Stimulated activated CD4-positive, alpha-beta T cell treated with anti-CD3 and anti-CD28 coated beads, Interleukin-2, amount 100 ng/mL, for 4 hours (primary cell): ENCODE measurements around the gene MYO1E.
"Not testable (repeated sequence)": the region's sequence is repeated elsewhere in the genome, so short reads cannot be mapped to it uniquely, and the experiment has no call there.

Experiments used
- DNase-seq: peaks from one replicate; pipeline ENCODE4 v3.0.0-alpha.2; 2020; ENCODE audit warnings: low read depth

The MYO1E gene

DNA sequence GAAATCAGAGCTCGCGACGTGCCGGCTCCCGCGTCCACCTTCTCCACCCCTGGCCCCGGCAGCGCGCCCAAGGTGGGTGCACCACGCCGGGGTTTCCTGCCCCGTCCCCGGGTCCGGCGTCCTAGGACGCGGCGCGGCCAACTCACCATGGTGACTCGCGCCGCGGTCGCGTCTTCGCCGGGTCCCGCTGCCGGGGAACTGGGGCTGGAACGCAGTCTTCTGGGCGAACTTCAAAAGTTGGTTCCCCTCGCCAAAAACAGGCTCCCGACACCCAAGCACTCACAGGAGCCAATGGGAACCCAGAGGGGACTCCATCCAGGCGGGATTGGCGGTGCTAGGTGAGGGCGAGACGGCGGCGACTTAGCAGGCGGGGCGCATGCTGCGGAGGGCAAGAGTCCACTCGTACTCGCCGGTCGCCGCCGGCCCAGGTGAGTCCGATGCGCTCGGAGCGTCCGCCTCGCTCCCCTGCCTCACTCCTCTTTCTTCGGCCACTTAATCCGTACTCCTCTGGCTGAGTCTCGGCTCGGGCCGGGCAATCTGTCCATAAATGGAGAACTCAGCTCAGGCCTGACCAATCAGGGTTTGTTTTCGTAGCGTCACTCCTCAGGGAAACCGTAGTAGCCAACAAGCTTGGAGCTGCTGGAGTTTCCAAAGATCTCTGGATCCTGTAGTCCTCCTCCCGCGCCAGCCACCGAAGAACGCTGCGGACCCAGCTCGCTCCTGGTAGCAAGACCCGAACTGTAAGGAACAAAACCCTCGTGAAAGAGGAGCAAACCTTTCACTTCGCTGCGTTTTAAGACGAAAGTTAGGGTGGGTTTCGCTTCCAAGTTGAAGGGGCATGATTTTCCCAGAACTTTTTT, at the start of gene MYO1E:
Gene MYO1E (minus strand): TSS at position 520 of the 860 bp plus-strand sequence. CDS start 371 bp downstream, at position 149.
- DNase-seq, result no peak

DNA sequence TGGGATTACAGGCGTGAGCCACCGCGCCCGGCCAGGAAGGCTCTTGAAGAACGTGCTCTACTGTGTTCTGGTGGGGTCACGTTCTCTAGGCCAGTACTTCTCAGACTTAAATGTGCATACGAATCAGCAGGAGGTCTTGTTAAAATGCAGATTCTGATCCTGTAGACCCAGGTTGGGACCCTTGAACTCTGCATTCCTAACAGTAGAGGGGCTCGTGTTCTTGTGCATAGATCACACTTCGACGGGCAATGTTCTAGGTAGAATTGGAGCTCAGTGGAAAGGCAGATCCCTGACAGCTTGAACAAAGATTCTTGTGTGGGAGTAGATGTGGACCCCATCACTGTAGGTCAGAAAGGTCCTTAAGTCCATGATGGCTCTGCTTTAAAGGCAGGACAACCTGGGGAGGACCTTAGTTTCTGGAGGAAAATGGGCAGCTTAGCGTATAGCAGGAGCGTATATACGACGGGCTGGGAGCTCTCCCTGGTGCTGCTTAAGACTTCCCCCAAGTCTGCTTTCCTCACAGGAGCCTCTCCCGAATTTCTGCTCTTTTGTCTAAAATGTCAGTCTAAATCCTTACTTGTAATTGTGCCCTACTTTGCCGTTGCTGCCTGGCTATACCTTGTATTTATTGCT, 48.4 kb upstream of the MYO1E start:
- no peak for DNase-seq

DNA sequence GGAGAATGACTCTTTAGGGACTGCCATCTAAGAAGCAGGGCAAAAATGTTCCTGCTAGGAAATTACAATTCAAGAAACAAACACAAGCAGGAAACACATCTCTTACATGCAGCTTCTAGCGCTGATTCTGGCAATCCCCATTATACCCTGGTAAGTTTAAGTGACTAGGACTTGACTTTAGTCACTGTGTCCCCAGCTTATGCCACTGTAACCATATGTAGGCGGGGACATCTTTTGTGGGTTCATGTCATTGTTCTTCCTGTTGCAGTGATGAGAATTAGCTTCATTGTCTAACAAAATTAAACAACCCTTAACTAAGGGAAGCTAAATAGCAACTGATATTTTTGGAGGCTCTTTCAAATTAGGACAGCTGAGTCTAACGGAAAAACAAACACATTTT, 47.4 kb upstream of the MYO1E start:
- DNase-seq, result no peak

DNA sequence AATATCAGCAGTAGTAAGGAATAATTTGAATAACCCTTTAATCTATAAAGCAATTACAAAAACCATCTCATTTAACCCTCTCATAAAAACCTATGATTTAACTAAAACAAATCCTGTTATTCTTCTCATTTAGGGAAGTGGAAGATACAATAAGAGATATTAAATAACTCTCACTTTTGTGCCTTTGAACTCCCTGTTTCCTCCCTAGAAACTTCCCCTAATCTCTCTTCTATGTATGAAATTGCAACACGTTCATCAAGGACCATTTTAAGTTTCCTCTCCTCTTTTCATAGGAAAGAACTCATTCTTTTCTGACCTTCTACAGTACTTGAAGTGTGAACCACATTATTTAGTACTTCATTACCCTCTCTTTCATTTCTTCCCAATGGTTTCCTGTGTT, 46.5 kb upstream of the MYO1E start:
- DNase-seq, result no peak

DNA sequence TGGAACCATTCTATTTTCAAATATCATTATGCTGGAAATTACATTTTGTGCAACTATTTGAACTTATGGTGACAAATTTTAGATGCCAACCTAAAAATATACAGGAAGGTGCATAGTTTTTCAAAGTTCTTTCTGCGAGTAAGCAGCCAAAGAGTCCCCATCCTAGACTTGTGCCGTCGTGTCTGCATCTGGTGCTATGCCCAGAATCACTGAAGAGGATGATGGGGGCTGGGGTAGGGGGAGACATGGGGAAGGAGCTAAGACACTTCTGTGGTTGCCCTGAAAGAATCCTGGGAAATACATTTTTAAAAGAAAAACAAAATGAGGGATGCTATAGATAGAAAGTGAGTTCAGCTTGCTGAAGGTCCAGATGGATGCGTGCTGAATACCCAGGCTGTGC, 44.1 kb upstream of the MYO1E start:
- no peak for DNase-seq

DNA sequence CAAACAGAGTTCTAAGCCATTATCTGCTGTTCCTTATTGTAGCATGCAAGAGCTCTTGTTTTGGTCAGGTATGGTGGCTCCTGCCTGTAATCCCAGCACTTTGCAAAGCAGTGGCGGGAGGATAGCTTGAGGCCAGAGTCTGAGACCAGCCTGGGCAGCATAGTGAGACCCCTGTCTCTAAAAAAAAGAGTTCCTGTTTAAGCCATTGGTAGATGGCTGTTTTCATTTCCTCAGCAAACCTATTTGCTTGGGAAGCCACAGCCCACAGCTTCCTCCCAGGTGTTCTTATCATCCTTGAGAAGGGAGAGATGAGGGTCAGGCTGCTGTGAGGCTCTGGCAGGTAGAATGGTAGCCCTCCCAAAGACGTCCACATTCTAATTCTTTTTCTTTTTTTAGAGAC, 40.9 kb upstream of the MYO1E start:
- no peak for DNase-seq

DNA sequence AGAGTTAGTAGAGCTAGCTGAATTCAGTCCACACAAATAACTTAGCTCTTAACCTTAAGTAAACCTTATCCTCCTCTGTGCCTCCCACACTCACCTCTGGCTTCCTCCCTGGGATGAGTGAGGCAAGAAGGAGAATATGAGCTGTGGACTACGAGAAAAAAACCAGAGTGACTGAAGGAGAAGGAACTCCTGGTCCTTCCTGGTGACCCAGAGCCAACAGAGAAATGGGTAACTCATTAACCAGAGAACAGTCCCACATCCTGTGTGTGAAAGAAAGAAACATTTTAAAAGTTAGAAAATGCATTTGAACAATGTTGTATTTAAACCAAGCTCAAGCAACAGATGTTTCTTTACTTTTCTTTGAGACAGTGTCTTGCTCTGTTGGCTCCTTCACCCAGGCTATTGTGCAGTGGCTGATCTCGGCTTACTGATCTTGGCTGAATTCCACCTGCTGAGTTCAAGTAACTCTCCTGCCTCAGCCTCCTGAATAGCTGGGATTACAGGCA, 37.8 kb upstream of the MYO1E start:
- DNase-seq, result no peak

DNA sequence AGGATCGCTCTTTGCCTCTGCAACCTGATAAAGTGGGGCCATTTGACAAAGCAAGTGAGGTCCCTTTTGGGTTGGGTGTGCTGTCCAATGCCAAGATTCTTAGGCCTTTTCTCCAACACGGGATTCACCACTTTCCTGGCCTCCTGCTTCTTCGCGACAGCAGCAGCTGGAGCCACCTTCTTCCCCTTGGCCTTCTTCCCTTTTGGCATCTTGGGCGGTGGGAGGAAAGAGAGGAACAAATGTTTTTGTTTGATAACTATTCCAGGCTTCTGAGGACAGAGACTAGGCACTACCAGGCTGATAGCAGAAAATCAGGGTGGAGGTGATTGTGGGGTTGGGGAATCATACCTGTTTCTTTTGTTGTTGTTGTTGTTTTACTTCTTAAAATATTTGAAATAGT, 35.3 kb upstream of the MYO1E start:
- DNase-seq, result no peak

DNA sequence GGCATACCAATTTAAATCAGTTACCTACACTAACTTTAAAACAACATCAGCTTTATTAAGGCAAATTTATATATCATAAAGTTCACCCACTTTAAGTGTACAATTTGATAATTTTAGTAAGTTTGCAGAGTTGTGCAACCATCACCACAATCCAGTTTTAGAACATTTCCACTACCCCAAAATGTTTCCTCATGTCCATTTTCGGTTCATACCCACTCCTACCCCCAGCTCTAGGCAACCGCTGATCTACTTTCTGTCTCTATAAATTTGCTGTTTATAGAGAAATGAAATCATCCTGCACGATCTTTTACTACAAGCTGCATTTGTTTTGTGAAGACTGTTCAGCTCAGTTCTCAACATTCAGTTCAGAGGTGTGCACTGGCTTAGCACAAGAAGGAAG, 33.8 kb upstream of the MYO1E start:
- no peak for DNase-seq

DNA sequence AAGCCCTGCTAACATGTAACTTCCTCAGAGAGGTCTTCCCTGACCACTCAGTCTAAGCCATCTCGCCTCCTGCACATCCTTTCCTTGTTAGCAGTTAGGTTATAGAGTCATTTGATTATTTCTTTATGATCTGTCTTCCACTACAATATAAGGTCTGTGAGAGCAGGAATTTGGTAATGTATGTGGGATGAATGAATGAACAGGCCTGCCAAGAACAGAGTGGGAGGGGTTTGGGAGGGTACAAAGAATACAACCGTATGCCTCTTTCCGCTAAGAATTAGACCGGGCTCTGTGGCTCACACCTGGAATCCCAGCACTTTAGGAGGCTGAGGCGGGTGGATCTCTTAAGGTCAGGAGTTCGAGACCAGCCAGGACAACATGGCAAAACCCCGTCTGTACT, 32.4 kb upstream of the MYO1E start:
- DNase-seq, result no peak

DNA sequence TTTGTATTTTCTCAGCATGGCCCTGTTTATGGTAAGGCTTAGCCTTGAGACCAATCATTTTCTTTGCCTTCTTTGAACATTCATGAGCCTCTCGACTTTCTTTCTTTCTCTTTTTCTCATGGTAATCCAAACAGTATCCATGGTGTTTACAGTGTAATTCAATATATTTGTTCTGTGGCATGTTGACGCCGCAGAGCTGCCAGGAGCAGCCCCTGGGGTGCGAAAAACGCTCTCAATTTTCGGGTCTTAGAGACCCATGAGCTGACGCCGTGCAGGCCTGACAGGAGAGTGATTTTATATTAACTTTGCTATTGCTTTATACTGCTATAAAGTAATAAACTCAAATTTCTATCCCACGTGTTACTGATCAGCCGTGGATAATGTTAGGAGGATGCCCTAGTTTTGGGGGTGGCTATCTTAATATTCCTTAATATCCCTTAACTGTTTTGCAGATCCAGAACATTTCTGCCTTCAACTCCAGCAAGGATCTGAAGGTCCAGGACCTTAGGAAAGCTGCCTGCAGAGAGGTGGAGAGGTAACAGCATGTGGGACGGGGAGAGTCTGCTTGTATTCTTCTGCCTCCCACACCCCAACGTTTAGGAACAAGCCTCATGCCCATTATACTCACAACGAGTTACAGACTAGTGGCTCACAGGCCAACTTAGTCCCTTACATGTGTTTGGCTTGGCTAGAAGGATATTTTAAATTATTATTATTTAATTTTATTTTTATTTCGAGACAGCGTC, 29.3 kb upstream of the MYO1E start:
- no peak for DNase-seq

DNA sequence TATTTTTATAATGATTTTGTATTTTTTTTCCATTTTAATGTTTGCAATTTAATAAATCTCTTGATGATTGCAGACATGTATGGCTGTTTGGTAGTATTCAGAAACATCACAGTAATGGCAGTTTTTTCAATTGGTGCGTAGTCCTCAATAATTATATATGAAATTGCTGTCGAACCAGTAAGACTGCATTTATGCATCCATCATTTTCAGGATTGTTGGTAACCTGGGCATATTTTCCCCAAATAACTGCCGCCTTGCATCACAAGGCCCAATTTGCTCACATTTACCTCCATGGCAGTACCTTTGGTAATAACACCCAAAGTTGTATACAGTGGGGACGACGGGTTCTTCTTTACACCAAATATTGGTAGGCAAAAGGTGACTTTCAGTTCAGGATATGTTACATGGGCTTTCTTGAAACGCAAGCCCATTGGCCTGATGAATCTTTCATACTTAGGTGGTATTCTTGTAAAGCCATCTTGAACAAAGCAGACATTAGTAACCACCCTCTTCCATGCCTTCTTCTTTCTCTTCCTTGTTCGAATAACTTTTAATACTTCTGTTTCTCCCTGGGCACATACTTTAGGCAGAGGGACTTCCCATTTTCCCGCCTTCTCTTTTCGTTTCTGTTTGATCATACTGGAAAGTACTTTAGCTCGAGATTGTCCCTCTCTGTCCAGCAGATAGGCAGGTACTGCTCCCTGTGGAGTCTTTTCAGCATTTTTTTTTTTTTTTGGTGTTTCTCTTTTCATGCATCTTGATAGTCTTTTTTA, 28.6 kb upstream of the MYO1E start:
- not testable (repeated sequence) for DNase-seq

DNA sequence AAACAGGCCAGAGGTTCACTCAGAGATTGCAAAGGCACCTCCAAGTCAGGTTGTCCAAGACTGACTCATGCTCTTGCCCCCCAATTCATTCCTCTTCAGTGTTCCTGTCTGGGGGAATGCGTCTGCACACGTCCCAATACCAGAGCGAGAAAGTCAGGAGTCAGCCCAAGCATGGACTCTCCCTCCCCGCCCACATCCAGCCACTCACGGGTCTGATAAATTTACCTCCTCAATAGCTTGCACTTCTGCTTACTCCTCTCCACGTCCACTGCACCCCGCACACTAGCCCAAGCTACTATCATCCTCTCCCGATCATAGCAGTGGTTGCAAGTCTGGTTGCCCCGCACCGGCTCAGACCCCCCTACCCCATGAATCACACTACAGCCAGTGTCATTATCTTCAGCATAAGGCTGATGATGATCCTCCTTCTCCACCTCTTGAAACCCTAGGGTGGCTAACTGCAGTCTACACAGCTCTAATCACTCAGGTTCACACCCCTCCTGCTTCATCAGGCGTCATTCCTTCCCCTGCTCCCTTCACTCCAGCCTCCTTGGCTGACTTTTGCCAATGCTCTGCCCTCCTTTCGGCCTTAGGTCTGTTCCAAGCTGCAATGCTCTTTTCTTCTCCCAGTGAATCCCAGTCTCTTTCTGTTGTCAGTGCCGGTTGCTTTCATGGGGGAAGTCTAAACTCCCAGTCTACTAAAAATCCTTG, 27.6 kb upstream of the MYO1E start:
- DNase-seq, result no peak

DNA sequence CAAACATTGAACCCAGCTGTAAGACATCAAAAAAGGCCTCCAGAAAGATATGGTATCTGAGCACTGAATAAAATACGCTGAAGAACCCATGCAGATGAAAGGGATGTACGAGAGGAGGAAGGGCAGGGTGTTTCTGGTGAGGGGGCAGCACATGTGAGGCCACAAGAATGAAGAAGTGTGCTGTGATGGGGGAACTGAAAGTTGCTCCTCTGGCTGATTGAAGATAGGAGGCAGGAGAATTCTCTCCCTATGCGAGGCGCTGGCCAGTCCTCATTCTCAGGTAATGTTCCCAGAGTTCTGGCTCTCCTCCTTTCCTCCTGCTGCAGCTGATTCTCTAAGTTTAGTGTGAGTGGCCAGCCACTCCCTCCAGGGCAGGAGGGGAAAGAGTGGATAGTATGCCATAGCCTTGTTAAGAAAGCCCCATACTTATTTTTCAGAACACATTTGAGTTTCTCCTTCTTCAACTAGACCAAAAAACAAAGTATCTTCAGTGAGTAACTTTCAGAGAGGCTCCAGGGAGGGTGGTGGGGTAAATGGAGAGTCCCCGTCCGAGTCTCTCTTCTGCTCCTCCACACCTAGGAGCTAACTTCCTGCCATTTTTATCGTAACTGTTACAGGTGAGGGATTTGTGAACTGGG, 26.9 kb upstream of the MYO1E start:
- no peak for DNase-seq

DNA sequence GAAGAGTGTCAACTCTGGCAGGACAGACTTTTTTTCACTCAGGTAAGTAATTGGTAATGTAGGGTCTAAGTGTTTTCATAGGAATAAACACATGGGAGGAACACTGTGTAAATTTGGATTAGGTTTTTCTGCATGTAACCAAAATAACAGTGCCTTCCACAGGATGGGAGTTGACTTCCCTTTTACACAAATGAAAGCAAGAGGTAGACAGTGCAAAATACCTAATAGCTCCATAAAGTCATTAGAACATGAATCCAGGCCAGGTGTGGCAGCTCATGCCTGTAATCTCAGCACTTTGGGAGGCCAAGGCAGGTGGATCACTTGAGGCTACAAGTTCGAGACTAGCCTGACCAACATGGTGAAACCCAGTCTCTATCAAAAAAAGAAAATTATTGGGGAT, 25.5 kb upstream of the MYO1E start:
- DNase-seq, result no peak

DNA sequence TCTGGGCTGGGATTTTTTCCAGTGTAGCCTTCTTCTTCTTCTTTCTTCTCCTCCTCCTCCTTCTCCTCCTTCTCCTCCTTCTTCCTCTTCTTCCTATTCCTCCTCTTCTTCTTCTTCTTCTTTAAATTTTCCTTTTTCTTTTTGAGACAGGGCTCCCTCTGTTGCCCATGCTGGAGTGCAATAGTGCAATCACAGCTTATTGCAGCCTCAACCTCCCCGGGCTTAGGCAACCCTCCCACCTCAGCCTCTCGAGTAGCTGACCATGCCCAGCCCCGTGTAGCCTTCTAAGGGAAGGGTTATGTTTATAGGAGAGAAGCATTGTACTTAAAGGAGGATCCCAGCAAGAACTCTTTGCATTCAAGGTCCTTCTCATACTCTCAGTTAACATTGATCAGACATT, 24.0 kb upstream of the MYO1E start:
- no peak for DNase-seq

DNA sequence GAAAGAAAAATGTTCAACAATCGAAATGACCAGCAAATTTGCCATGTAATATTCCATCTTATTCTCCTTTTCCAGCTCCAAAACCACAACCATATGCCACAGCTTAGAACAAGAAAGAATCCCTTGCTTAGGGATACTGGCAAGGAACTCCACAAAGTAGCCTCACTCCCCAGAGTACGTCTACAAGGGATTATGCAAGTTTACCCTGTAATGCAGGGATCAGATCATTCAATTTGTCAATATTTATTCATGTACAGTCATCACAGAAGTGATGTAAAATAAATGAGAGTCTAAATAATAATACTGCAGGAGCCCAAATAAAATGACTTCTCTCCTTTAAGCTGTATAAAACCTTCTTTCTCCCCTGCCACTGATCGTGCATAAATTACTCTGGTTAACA, 23.5 kb upstream of the MYO1E start:
- DNase-seq, result no peak

DNA sequence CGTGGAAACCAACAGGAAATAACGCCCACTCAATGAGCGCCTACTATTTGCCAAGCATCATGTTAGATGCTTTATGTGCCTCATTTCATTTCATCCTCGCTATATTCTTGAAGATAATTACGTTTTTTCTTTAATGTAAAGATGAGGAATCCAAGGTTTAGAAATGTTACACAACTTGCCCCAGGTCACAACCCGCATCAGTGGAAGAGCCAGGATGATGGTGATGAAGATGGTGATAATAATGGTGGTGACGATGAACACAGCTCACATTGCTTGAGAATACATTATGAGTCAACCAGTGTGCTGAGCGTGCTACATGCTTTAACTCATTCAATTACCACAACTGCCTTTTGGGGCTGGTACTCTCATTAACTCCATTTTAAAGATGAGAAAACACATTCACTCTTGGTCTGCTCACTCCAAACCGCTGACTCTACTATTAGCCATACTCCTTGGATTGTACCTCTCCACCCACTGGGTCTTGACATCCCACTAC, 21.5 kb upstream of the MYO1E start:
- DNase-seq, result no peak

DNA sequence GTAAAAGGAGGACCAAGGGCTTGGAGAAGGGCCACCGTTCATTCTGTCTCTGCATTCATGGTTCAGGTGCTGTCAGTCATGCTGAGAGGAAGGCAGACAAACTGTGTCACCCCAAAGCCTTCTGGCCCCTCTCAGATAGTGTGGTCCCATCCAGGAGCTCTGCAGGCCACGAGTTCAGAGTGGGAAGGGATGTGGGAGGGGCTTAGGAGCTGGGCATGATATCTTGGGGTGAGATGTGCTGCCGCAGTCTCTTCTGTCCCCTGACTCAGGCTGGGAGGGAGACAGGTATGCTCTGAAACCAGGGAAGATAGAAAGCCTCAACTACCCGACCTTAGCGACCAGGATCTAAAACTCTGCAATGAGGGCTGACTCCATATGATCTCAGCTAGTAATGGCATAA, 19.6 kb upstream of the MYO1E start:
- DNase-seq, result no peak

DNA sequence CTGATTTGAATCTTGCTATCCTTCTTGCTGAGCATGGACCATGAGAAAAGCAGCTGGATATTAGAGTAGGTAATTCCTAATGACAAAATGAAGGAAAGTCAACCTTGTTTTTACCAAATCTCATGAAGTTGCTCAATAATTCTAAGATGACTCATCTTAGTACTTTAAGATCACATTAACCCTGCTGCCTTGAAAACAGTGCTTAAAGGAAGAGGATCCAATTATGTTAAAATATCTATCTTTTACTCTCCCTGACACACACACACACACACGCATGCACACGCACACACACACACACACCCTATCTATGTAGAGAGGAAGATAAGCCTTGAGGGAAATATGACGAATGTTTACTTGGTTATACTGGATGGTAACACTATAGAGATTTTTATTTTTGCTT, 16.0 kb upstream of the MYO1E start:
- no peak for DNase-seq
